MM.1S (cell line): ENCODE results near the gene LOXHD1.

Source experiments
- DNase-seq: peaks from one replicate; pipeline ENCODE4 v3.0.0-alpha.2; 2015
- H2AFZ ChIP-seq: fragments of 300-600 bp; sonication (generic); 2 replicates; pipeline ENCODE4 v1.6.0; 2016; ENCODE audit warnings: antibody characterized with exemption, low read length
- H3F3A ChIP-seq: fragments of 300-600 bp; sonication (generic); 2 replicates; pipeline ENCODE4 v1.6.1; 2016; ENCODE audit warnings: mild to moderate bottlenecking, antibody characterized with exemption, low read length, moderate library complexity, mixed read lengths; ENCODE audit not compliant: insufficient read depth
- H3K27ac ChIP-seq: fragments of 300-600 bp; sonication (generic); 2 replicates; pipeline ENCODE4 v1.5.1; 2016; ENCODE audit warnings: mild to moderate bottlenecking, low read length
- H3K27me3 ChIP-seq: fragments of 300-600 bp; sonication (generic); replicated peaks from 2 replicates; pipeline ENCODE4 v1.6.0; 2016; ENCODE audit warnings: low read length; ENCODE audit not compliant: insufficient read depth
- H3K36me3 ChIP-seq: fragments of 300-600 bp; sonication (generic); replicated peaks from 2 replicates; pipeline ENCODE4 v1.6.1; 2016; ENCODE audit warnings: mild to moderate bottlenecking, low read length, mixed read lengths; ENCODE audit not compliant: insufficient read depth
- H3K4me1 ChIP-seq: fragments of 300-600 bp; sonication (generic); 2 replicates; pipeline ENCODE4 v1.6.1; 2016; ENCODE audit warnings: low read length, mixed read lengths
- H3K4me2 ChIP-seq: fragments of 300-600 bp; sonication (generic); 2 replicates; pipeline ENCODE4 v1.6.0; 2016; ENCODE audit warnings: low read depth, low read length
- H3K4me3 ChIP-seq: fragments of 300-600 bp; sonication (generic); 2 replicates; pipeline ENCODE4 v1.5.1; 2016; ENCODE audit warnings: low read length, mixed read lengths
- H3K79me2 ChIP-seq: fragments of 300-600 bp; sonication (generic); 2 replicates; pipeline ENCODE4 v1.6.1; 2016; ENCODE audit warnings: mixed run types, low read length, mixed read lengths
- H3K9ac ChIP-seq: fragments of 300-600 bp; sonication (generic); 2 replicates; pipeline ENCODE4 v1.6.1; 2016; ENCODE audit warnings: low read length, mixed read lengths
- H3K9me2 ChIP-seq: fragments of 300-600 bp; sonication (generic); replicated peaks from 2 replicates; pipeline ENCODE4 v1.6.1; 2016; ENCODE audit warnings: mild to moderate bottlenecking, low read length, mixed read lengths; ENCODE audit not compliant: insufficient read depth
- H3K9me3 ChIP-seq: fragments of 300-600 bp; sonication (generic); replicated peaks from 2 replicates; pipeline ENCODE4 v1.6.1; 2016; ENCODE audit warnings: mild to moderate bottlenecking, low read length, mixed read lengths; ENCODE audit not compliant: insufficient read depth
- H4K20me1 ChIP-seq: fragments of 300-600 bp; sonication (generic); 2 replicates; pipeline ENCODE4 v1.6.1; 2016; ENCODE audit warnings: mild to moderate bottlenecking, low read length, moderate library complexity, mixed read lengths; ENCODE audit not compliant: insufficient read depth
- EZH2 ChIP-seq: fragments of 300-600 bp; sonication (generic); optimal IDR thresholded peaks from 2 replicates; pipeline ENCODE3; 2017; ENCODE audit warnings: low read depth, mild to moderate bottlenecking, antibody characterized with exemption, low read length, mixed read lengths
- EZH2phosphoT487 ChIP-seq: fragments of 300-600 bp; sonication (generic); IDR thresholded peaks from 2 replicates; pipeline ENCODE4 v1.6.1; 2018; ENCODE audit warnings: antibody characterized with exemption, low read length
- TF ChIP-seq, protein P1 (sequence below): fragments of 300-600 bp; sonication (generic); IDR thresholded peaks from 2 replicates; pipeline ENCODE4 v1.5.1; 2016; ENCODE audit warnings: antibody characterized with exemption, low read length, mixed read lengths

LOXHD1 gene

DNA sequence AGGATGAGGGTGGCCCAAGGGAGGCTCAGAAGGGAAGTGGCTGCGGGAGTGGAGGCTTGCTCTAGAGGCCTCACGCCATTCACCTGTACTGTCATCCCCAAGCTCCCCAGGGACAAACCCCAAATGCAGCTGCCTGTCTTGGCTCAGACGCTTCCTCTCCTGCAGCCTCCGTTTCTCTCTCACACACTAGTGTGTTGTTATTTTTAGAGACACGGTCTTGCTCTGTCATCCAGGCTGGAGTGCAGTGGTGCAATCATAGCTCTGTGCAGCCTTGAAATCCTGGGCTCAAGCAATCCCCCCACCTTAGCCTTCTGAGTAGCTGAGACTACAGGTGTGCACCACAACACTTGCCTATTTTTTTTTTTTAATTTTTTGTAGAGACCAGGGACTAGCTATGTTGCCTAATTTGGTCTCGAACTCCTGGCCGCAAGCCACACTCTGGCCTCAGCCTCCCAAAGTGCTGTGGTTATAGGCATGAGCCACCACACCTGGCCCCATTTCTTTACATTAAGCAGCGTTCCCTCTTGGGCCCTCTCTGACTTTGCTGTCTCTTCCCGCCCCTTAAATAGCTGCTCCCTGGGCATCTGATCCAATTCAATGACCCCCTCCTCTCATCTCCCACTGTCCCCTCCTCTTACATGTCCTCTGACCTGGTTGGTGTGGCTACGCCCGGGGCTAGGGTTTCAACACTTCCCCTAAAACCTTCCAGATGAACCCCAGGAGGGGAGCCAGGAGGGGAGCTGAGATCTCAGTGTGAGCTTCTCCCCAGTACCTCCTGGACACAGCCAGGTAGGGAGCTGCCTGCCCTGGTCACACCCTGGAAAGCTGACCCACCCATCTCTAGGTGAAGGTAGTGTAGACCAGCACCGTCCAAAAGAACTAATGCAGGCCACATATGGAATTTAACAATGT, 24.0 kb upstream of the LOXHD1 start:
- H3K4me2 ChIP-seq = no peak overlapping the region
- no peaks in the 10 kb centered on the region for H3K9me2 ChIP-seq
- H3K4me3 ChIP-seq = no peak overlapping the region
- H3K9me3 ChIP-seq = no peaks in the 10 kb centered on the region
- no peaks in the 10 kb centered on the region for H3F3A ChIP-seq
- H3K36me3 ChIP-seq = no peaks in the 10 kb centered on the region
- no peak overlapping the region for H2AFZ ChIP-seq
- DNase-seq = no peak
- H3K27ac ChIP-seq = no peak overlapping the region
- no peaks in the 10 kb centered on the region for H4K20me1 ChIP-seq
- H3K4me1 ChIP-seq = no peaks in the 10 kb centered on the region
- TF ChIP-seq, protein P1, sequence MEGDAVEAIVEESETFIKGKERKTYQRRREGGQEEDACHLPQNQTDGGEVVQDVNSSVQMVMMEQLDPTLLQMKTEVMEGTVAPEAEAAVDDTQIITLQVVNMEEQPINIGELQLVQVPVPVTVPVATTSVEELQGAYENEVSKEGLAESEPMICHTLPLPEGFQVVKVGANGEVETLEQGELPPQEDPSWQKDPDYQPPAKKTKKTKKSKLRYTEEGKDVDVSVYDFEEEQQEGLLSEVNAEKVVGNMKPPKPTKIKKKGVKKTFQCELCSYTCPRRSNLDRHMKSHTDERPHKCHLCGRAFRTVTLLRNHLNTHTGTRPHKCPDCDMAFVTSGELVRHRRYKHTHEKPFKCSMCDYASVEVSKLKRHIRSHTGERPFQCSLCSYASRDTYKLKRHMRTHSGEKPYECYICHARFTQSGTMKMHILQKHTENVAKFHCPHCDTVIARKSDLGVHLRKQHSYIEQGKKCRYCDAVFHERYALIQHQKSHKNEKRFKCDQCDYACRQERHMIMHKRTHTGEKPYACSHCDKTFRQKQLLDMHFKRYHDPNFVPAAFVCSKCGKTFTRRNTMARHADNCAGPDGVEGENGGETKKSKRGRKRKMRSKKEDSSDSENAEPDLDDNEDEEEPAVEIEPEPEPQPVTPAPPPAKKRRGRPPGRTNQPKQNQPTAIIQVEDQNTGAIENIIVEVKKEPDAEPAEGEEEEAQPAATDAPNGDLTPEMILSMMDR = no peak
- no peak for TF ChIP-seq EZH2phosphoT487
- TF ChIP-seq EZH2 = no peak
- H3K27me3 ChIP-seq = no peaks in the 10 kb centered on the region
- no peak overlapping the region for H3K9ac ChIP-seq
- H3K79me2 ChIP-seq = no peaks in the 10 kb centered on the region

DNA sequence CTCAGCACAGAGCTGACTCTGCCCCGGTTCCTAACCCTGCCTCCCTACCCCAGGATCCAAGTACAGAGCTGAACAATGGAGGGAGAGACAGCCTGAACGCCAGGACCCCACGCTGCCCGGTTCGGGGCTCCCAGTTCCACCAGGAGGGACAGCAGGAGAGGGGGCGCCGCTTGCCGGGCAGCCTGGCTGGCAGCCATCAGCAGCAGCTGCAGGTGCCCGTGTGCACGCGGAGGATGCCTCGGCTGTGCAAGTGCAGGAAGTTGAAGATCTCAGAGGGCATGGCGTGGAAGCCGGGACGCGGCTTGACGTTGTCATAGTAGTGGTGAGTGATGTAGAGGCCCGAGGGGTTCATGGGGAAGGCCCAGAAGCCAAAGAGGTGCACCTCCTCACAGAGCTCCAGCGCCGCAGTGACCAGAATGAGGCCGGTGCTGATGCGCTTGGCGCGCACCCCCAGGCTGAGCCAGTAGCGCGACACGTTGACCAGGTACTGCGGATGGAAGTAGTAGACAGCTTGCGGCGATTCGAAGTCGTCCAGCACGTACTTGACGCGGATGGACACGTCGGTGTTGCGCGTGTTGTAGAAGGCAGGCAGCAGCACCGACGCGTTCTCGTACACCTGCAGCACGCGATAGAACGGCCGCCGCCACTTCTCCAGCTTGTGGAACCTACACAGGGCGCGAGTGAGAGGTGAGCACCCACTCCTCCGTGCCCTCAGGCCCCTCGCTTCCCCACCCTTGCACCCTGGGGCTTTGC, 23.0 kb upstream of the LOXHD1 start:
- no peak overlapping the region for H2AFZ ChIP-seq
- H3K27me3 ChIP-seq = no peaks in the 10 kb centered on the region
- no peak overlapping the region for H3K9ac ChIP-seq
- no peaks in the 10 kb centered on the region for H3K4me1 ChIP-seq
- H3K27ac ChIP-seq = no peak overlapping the region
- H3K36me3 ChIP-seq = no peaks in the 10 kb centered on the region
- H3K4me2 ChIP-seq = no peak overlapping the region
- no peaks in the 10 kb centered on the region for H3K79me2 ChIP-seq
- no peaks in the 10 kb centered on the region for H3K9me3 ChIP-seq
- H3K4me3 ChIP-seq = no peak overlapping the region
- H4K20me1 ChIP-seq = no peaks in the 10 kb centered on the region
- no peaks in the 10 kb centered on the region for H3F3A ChIP-seq
- no peak for DNase-seq
- no peaks in the 10 kb centered on the region for H3K9me2 ChIP-seq
- TF ChIP-seq EZH2 = no peak
- TF ChIP-seq, protein P1 = no peak
- TF ChIP-seq EZH2phosphoT487 = no peak

DNA sequence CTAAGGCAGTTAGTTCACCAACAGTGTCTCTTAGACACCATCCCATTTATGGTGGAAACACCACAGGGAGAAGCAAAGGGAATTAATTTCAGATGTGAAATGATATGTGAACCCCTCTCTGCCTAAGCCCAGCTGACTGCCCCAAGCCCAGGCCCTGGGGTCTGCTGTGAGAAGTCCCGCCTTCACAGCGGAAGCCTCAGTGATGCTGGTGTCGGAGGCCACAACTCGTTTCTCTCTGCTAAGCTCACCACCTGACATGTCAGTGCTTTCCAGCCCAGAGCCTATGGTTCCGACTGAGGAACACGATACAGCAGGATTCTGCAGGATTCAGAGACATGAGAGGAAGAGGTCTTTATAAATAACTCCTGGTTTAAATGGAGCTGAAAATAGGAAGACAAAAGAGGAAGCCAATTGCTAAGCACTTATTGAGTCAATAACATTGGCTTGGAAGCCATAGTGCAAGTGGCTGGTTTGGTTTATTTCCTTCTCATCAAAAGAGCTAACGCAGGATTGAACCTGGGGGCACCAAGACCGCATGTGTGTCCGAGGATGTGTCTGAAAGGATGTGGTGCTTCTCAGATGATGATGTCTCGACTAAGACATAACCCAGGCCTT, 21.9 kb upstream of the LOXHD1 start:
- no peaks in the 10 kb centered on the region for H3K9me2 ChIP-seq
- H3K27me3 ChIP-seq = no peaks in the 10 kb centered on the region
- no peak overlapping the region for H2AFZ ChIP-seq
- H3K36me3 ChIP-seq = no peaks in the 10 kb centered on the region
- no peak for DNase-seq
- H3K4me1 ChIP-seq = no peaks in the 10 kb centered on the region
- no peak overlapping the region for H3K27ac ChIP-seq
- no peaks in the 10 kb centered on the region for H4K20me1 ChIP-seq
- TF ChIP-seq EZH2phosphoT487 (no peak), EZH2 (no peak)
- TF ChIP-seq, protein P1 = no peak
- no peak overlapping the region for H3K9ac ChIP-seq
- H3K9me3 ChIP-seq = no peaks in the 10 kb centered on the region
- H3K4me3 ChIP-seq = no peak overlapping the region
- no peaks in the 10 kb centered on the region for H3F3A ChIP-seq
- H3K79me2 ChIP-seq = no peaks in the 10 kb centered on the region
- no peak overlapping the region for H3K4me2 ChIP-seq
